Measurements from ENCODE around the gene SYNGR4. TPM values are rescaled to one million over a fixed set of nuclear protein-coding genes. Genes with fewer than 3 reads are reported as not detected.

SYNGR4 gene
- total RNA-seq, 1 experiment from 2014 or later = not detected

DNA sequence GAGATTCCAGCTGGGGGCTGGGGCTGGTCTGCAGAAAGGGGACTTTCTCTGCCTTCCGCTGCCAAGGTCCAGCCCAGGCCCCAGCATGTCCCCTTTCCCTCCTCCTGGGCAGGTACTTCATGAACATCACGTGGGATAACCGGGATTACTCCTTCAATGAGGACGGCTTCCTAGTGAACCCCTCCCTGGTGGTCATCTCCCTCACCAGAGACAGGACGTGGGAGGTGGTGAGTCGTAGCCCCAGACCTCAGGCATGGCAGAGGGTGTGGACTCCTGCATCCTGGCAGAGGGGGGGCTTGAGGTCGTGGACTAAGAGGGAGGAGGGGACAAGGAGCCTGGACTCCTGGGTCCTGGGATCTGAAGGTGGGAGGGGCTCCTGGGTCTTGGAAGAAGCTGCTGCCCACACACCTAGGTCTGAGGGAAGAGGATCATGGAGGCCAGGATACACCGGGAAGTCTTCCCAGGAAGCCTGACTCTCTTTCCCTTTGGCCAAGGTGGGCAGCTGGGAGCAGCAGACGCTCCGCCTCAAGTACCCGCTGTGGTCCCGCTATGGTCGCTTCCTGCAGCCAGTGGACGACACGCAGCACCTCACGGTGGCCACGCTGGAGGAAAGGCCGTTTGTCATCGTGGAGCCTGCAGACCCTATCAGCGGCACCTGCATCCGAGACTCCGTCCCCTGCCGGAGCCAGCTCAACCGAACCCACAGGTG is 49.9 kb downstream of the SYNGR4 start (continued):
- TF ChIP-seq GRHL2 (CRISPR knock-in tag; IDR thresholded peaks at IDR 0.05; ENCODE audit: insufficient replicate concordance, severe bottlenecking) (no peak), ELF4 (CRISPR knock-in tag; IDR thresholded peaks at IDR 0.05; ENCODE audit: low read depth) (no peak), PREB (CRISPR knock-in tag; IDR thresholded peaks at IDR 0.05; ENCODE audit: borderline replicate concordance) (no peak), ZNF396 (CRISPR knock-in tag; IDR thresholded peaks at IDR 0.05; ENCODE audit: borderline replicate concordance) (no peak)
- TF ChIP-seq, protein P1, sequence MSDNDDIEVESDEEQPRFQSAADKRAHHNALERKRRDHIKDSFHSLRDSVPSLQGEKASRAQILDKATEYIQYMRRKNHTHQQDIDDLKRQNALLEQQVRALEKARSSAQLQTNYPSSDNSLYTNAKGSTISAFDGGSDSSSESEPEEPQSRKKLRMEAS (CRISPR knock-in tag; IDR thresholded peaks at IDR 0.05) = 0 out of 2 replicates have a peak, but pooled peaks have one; percentile 46

DNA sequence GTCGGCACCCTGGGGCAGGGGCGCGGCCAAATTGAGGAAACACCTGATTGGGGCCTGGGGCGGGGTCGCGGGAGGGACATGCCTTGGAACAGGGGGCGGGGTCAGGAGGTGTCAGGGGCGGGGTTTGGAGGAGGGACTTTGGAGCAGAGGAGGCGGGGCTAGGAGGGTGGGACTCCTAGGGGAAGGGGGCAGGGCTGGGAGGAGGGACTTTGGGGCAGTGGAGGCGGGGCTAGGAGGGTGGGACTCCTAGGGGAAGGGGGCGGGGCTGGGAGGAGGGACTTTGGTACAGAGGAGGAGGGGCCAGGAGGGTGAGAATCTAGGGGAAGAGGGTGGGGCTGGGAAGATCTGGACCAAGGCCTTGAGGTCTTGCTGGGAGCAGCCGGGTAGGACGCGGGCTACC is 51.2 kb downstream of the SYNGR4 start:
- H3K27ac Mint-ChIP-seq = no peak overlapping the region
- peaks cover 32% of the 10 kb centered on the region for H3K4me1 Mint-ChIP-seq
- peaks cover 4% of the 10 kb centered on the region; the same call in 1 of the 2 replicates for H3K27me3 Mint-ChIP-seq (ENCODE audit: low read depth)
- peak; percentile 98 for DNase-seq (ENCODE audit: low spot score)
- POLR2A ChIA-PET = interaction anchor here (0.5 to 2.5 kb wide), 7 partner anchors 12 to 85 kb away, joined by 4 to 27 read pairs (median 6); partner anchors contain the start of genes KDELR1, SYNGR4 and TMEM143
- H3K9me3 Mint-ChIP-seq = no peaks in the 10 kb centered on the region
- H3K36me3 Mint-ChIP-seq = peaks cover 17% of the 10 kb centered on the region
- CTCF ChIA-PET = interaction anchor here (0.7 to 7.6 kb wide), 10 partner anchors 14 to 142 kb away, joined by 3 to 70 read pairs (median 5); partner anchors contain the start of genes GRIN2D, GRWD1 and KDELR1
- TF ChIP-seq JAZF1 (CRISPR knock-in tag; IDR thresholded peaks at IDR 0.05) (no peak), NFE2L1 (CRISPR knock-in tag; IDR thresholded peaks at IDR 0.05) (no peak), MLX (CRISPR knock-in tag; IDR thresholded peaks at IDR 0.05) (no peak), ZNF532 (CRISPR knock-in tag; IDR thresholded peaks at IDR 0.05; ENCODE audit: borderline replicate concordance) (no peak), TCF7 (CRISPR knock-in tag; IDR thresholded peaks at IDR 0.05; ENCODE audit: low read depth) (no peak), HMGA2 (CRISPR knock-in tag; IDR thresholded peaks at IDR 0.05) (no peak), KAT7 (CRISPR knock-in tag; IDR thresholded peaks at IDR 0.05; ENCODE audit: borderline replicate concordance) (no peak), ZNF232 (CRISPR knock-in tag; IDR thresholded peaks at IDR 0.05) (no peak), NR2C2 (CRISPR knock-in tag; IDR thresholded peaks at IDR 0.05) (no peak)
- TF ChIP-seq, protein P2, sequence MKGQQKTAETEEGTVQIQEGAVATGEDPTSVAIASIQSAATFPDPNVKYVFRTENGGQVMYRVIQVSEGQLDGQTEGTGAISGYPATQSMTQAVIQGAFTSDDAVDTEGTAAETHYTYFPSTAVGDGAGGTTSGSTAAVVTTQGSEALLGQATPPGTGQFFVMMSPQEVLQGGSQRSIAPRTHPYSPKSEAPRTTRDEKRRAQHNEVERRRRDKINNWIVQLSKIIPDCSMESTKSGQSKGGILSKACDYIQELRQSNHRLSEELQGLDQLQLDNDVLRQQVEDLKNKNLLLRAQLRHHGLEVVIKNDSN (CRISPR knock-in tag; IDR thresholded peaks at IDR 0.05) = no peak
- TF ChIP-seq, protein P1 (CRISPR knock-in tag; IDR thresholded peaks at IDR 0.05) = no peak
- TF ChIP-seq, protein P3, sequence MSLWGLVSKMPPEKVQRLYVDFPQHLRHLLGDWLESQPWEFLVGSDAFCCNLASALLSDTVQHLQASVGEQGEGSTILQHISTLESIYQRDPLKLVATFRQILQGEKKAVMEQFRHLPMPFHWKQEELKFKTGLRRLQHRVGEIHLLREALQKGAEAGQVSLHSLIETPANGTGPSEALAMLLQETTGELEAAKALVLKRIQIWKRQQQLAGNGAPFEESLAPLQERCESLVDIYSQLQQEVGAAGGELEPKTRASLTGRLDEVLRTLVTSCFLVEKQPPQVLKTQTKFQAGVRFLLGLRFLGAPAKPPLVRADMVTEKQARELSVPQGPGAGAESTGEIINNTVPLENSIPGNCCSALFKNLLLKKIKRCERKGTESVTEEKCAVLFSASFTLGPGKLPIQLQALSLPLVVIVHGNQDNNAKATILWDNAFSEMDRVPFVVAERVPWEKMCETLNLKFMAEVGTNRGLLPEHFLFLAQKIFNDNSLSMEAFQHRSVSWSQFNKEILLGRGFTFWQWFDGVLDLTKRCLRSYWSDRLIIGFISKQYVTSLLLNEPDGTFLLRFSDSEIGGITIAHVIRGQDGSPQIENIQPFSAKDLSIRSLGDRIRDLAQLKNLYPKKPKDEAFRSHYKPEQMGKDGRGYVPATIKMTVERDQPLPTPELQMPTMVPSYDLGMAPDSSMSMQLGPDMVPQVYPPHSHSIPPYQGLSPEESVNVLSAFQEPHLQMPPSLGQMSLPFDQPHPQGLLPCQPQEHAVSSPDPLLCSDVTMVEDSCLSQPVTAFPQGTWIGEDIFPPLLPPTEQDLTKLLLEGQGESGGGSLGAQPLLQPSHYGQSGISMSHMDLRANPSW (CRISPR knock-in tag; conservative IDR thresholded peaks at IDR 0.05; ENCODE audit: low read depth) = no peak
- TF ChIP-seq, protein P4, sequence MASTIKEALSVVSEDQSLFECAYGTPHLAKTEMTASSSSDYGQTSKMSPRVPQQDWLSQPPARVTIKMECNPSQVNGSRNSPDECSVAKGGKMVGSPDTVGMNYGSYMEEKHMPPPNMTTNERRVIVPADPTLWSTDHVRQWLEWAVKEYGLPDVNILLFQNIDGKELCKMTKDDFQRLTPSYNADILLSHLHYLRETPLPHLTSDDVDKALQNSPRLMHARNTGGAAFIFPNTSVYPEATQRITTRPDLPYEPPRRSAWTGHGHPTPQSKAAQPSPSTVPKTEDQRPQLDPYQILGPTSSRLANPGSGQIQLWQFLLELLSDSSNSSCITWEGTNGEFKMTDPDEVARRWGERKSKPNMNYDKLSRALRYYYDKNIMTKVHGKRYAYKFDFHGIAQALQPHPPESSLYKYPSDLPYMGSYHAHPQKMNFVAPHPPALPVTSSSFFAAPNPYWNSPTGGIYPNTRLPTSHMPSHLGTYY (CRISPR knock-in tag; IDR thresholded peaks at IDR 0.05) = no peak
- TF ChIP-seq, protein P5, sequence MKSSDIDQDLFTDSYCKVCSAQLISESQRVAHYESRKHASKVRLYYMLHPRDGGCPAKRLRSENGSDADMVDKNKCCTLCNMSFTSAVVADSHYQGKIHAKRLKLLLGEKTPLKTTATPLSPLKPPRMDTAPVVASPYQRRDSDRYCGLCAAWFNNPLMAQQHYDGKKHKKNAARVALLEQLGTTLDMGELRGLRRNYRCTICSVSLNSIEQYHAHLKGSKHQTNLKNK (CRISPR knock-in tag; IDR thresholded peaks at IDR 0.05) = no peak
- peak overlapping the region; percentile 80 for H3K4me3 Mint-ChIP-seq
- peak; percentile 79 for ATAC-seq

Data from WTC11 (cell line).